Peyer's patch (tissue), 4 donors: Measurements from ENCODE around the gene RAD9B. TPM values are rescaled to one million over a fixed set of nuclear protein-coding genes. Genes with fewer than 3 reads are reported as not detected.

Experiments
- DNase-seq, 3 donors: peaks; one replicate each; pipeline ENCODE4 v3.0.0-alpha.2; 2017 to 2019
- H3K27ac ChIP-seq, 4 donors: fragments of 200-600 bp; sonication (generic); one replicate each; pipeline ENCODE4 v1.5.1; 2016 to 2019
- H3K27me3 ChIP-seq, 2 donors: fragments of 200-600 bp; sonication (generic); one replicate each; pipeline ENCODE4 v1.5.1; 2019
- H3K36me3 ChIP-seq, 3 donors: fragments of 200-600 bp; sonication (generic); one replicate each; pipeline ENCODE4 v1.5.1; 2016 to 2019
- H3K4me1 ChIP-seq, 4 donors: fragments of 200-600 bp; sonication (generic); one replicate each; pipeline ENCODE4 v1.5.1; 2016 to 2019
- H3K4me3 ChIP-seq, 4 donors: fragments of 200-600 bp; sonication (generic); 1 replicate in 3 of 4; 2 replicates in 1 of 4; pipeline ENCODE4 v1.5.1; 2016 to 2019; ENCODE audit warnings: mild to moderate bottlenecking in 1 of 4
- H3K9me3 ChIP-seq, 4 donors: fragments of 200-600 bp; sonication (generic); one replicate each; pipeline ENCODE4 v1.5.1; 2016 to 2019; ENCODE audit warnings: mild to moderate bottlenecking in 1 of 4
- POLR2A ChIP-seq, 2 donors: fragments of 450-650 bp; IDR thresholded peaks; one replicate each; pipeline ENCODE4 v1.5.1; 2017; ENCODE audit warnings: antibody characterized with exemption in 2 of 2, mild to moderate bottlenecking in 2 of 2, moderate library complexity in 2 of 2
- small RNA-seq, 2 donors: library from RNA; depleted of rRNA; stranded (forward); fragments of <200 nt; gene quantifications; one replicate each; pipeline ENCODE3, GENCODE V24; 2016
- total RNA-seq, 4 donors: library from RNA; depleted of rRNA; stranded (reverse); fragments of >200 nt; gene quantifications; one replicate each; pipeline ENCODE4 v1.1.0, GENCODE V29; 2016
- TF ChIP-seq, protein P1 (sequence below), 6 experiments: fragments of 450-650 bp in 4 of 6; fragments of 200-600 bp in 2 of 6; sonication (generic) in 1 of 6; IDR thresholded peaks; one replicate each; pipeline ENCODE4 v1.5.1; 2017 to 2019; ENCODE audit warnings: antibody characterized with exemption in 6 of 6, mild to moderate bottlenecking in 3 of 6, moderate library complexity in 1 of 6

RAD9B gene
- total RNA-seq, 4 donors from 2014 or later, result 0.40 to 0.83 TPM; not detected in 2

- Histone ChIP-seq H3K27ac (peak overlapping the region in 1 of 4 donors; percentile 63), H3K4me3 (no peak overlapping the region), H3K27me3 (no peaks in the 10 kb centered on the region), H3K36me3 (peaks cover 0 to 18% (median 0%) of the 10 kb centered on the region in 3 donors), H3K9me3 (no peaks in the 10 kb centered on the region), H3K4me1 (peaks cover 0 to 25% (median 3%) of the 10 kb centered on the region in 4 donors)
- DNase-seq, result no peak
- no peak for TF ChIP-seq POLR2A (IDR thresholded peaks at IDR 0.05)
- TF ChIP-seq, protein P1, sequence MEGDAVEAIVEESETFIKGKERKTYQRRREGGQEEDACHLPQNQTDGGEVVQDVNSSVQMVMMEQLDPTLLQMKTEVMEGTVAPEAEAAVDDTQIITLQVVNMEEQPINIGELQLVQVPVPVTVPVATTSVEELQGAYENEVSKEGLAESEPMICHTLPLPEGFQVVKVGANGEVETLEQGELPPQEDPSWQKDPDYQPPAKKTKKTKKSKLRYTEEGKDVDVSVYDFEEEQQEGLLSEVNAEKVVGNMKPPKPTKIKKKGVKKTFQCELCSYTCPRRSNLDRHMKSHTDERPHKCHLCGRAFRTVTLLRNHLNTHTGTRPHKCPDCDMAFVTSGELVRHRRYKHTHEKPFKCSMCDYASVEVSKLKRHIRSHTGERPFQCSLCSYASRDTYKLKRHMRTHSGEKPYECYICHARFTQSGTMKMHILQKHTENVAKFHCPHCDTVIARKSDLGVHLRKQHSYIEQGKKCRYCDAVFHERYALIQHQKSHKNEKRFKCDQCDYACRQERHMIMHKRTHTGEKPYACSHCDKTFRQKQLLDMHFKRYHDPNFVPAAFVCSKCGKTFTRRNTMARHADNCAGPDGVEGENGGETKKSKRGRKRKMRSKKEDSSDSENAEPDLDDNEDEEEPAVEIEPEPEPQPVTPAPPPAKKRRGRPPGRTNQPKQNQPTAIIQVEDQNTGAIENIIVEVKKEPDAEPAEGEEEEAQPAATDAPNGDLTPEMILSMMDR (IDR thresholded peaks at IDR 0.05), result no peak
Measured at GRCh38 chr12:110548678-110549077, 46.5 kb downstream of the RAD9B start.

- TF ChIP-seq POLR2A (IDR thresholded peaks at IDR 0.05), result no peak
- TF ChIP-seq, protein P1 (IDR thresholded peaks at IDR 0.05), result no peak
- Histone ChIP-seq H3K36me3 (peaks cover 0 to 18% (median 0%) of the 10 kb centered on the region in 3 donors), H3K27me3 (no peaks in the 10 kb centered on the region), H3K9me3 (no peaks in the 10 kb centered on the region), H3K4me1 (peaks cover 0 to 25% (median 0%) of the 10 kb centered on the region in 4 donors), H3K4me3 (no peak overlapping the region), H3K27ac (peak overlapping the region in 1 of 4 donors; percentile 63)
- DNase-seq, result no peak
Measured at GRCh38 chr12:110549716-110550115, 47.6 kb downstream of the RAD9B start.

- Histone ChIP-seq H3K36me3 (peaks cover 0 to 14% (median 0%) of the 10 kb centered on the region in 3 donors), H3K4me1 (peaks cover 0 to 23% (median 0%) of the 10 kb centered on the region in 4 donors), H3K27ac (no peak overlapping the region), H3K4me3 (no peak overlapping the region), H3K9me3 (no peaks in the 10 kb centered on the region), H3K27me3 (no peaks in the 10 kb centered on the region)
- no peak for TF ChIP-seq POLR2A (IDR thresholded peaks at IDR 0.05)
- TF ChIP-seq, protein P1 (IDR thresholded peaks at IDR 0.05), result no peak
- no peak for DNase-seq
Measured at GRCh38 chr12:110550981-110551380, 48.9 kb downstream of the RAD9B start.

Small RNA genes lying within 50 kb of the gene (small RNA-seq; reads per million reads assigned to genes)
- 0 reads per million in 2 donors for gene RF00278

Other genes starting within 250 kb of the RAD9B start
- 100 to 1,000 TPM; 102 to 239 (median 208) TPM for gene ATP2A2, start 221.1 kb upstream of the RAD9B start, total RNA-seq
- gene ANAPC7, start 98.6 kb upstream of the RAD9B start, total RNA-seq, result 10 to 100 TPM; 31.6 to 66.0 (median 50.7) TPM
- 100 to 1,000 TPM; 224 to 314 (median 267) TPM for gene ARPC3, start 52.0 kb upstream of the RAD9B start, total RNA-seq
- gene GPN3, start 34.1 kb upstream of the RAD9B start, total RNA-seq, result 10 to 100 TPM in 1 of 4 donors, 1 to 10 TPM in 3; 1.4 to 14.9 (median 3.9) TPM
- gene FAM216A, start 33.5 kb upstream of the RAD9B start, total RNA-seq, result 10 to 100 TPM in 1 of 4 donors, 1 to 10 TPM in 3; 1.4 to 13.2 (median 2.6) TPM
- 100 to 1,000 TPM in 2 of 4 donors, 10 to 100 TPM in 2; 81.1 to 124 (median 106) TPM for gene VPS29, start 220 bp upstream of the RAD9B start, total RNA-seq
- 10 to 100 TPM; 19.5 to 21.4 (median 20.1) TPM for gene PPTC7, start 81.0 kb downstream of the RAD9B start, total RNA-seq
- gene TCTN1, start 111.8 kb downstream of the RAD9B start, total RNA-seq, result 10 to 100 TPM in 2 of 4 donors, 1 to 10 TPM in 2; 9.1 to 53.6 (median 9.7) TPM
- 10 to 100 TPM in 1 of 4 donors, 1 to 10 TPM in 3; 2.6 to 16.5 (median 4.7) TPM for gene HVCN1, start 186.8 kb downstream of the RAD9B start, total RNA-seq
- gene PPP1CC, start 240.6 kb downstream of the RAD9B start, total RNA-seq, result 100 to 1,000 TPM; 174 to 361 (median 217) TPM